Stimulated activated memory B cell treated with anti-CD40 and anti-IgM and Interleukin-4, amounts not matched to agents 10 μg/mL and 1 μg/mL and 100 μg/mL, for 72 hours (primary cell): Measurements from ENCODE around the gene YWHAE.
"Not testable (repeated sequence)": the region's sequence is repeated elsewhere in the genome, so short reads cannot be mapped to it uniquely, and the experiment has no call there.

Experiments used
- ATAC-seq: fragments of 150-1000 bp; cut with Tn5 transposase; 2 replicates; pipeline ENCODE4 v1.10.0; 2021
- H3K27ac Mint-ChIP-seq: one replicate; pipeline ENCODE4 v1.8.0; 2022; ENCODE audit warnings: mild to moderate bottlenecking, mixed read lengths
- H3K27me3 Mint-ChIP-seq: one replicate; pipeline ENCODE4 v1.8.0; 2022; ENCODE audit warnings: mixed read lengths
- H3K36me3 Mint-ChIP-seq: one replicate; pipeline ENCODE4 v1.8.0; 2022; ENCODE audit warnings: mixed read lengths
- H3K4me1 Mint-ChIP-seq: one replicate; pipeline ENCODE4 v1.8.0; 2022; ENCODE audit warnings: mixed read lengths
- H3K4me3 Mint-ChIP-seq: one replicate; pipeline ENCODE4 v1.8.0; 2022; ENCODE audit warnings: mild to moderate bottlenecking, moderate library complexity, mixed read lengths
- H3K9me3 Mint-ChIP-seq: one replicate; pipeline ENCODE4 v1.8.0; 2022; ENCODE audit warnings: mixed read lengths

YWHAE gene

DNA sequence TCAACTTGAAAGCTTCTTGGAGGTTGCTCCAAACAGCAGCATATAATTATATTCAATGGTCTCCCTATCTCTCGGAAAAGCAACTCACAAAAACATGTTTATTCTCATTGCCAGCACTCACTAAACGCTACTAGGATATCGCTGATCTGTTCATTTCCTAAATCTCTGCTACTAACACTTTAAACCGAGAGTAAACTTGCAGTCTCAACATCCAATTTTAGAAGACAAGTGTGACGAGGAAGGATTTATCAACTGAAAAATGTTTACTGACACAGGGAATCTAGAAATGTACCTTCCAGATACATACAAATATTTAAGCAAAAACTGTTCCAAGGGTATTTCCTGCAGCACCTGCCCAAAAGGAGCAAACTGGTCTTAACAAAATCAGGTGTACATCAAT is 56.5 kb downstream of the YWHAE start:
- Mint-ChIP-seq H3K9me3 (no peaks in the 10 kb centered on the region), H3K4me1 (peaks cover 50% of the 10 kb centered on the region), H3K4me3 (no peak overlapping the region), H3K27ac (peak overlapping the region; percentile 55), H3K36me3 (peaks cover 34% of the 10 kb centered on the region), H3K27me3 (no peaks in the 10 kb centered on the region)
- no peak for ATAC-seq

DNA sequence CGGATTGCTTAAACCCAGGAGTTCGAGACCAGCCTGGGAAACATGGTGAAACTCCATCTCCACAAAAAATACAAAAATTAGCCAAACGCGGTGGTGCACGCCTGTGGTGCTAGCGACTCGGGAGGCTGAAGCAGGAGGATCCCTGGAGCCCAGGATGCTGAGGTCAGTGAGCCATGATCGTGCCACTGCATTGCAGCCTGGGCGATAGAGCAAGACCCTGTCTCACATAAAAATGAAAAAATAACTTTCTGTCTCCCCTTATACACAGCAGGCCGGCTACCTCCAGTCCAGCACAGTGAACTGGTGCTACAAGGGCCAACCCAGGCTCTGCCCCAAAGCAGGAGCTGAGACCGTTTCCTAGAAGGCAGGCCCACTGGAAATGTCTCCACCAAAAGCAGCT is 59.7 kb downstream of the YWHAE start:
- no peaks in the 10 kb centered on the region for H3K27me3 Mint-ChIP-seq
- ATAC-seq: no peak
- H3K4me1 Mint-ChIP-seq: peaks cover 30% of the 10 kb centered on the region
- no peaks in the 10 kb centered on the region for H3K9me3 Mint-ChIP-seq
- H3K27ac Mint-ChIP-seq: peak overlapping the region; percentile 53
- H3K36me3 Mint-ChIP-seq: peaks cover 19% of the 10 kb centered on the region
- no peak overlapping the region for H3K4me3 Mint-ChIP-seq

DNA sequence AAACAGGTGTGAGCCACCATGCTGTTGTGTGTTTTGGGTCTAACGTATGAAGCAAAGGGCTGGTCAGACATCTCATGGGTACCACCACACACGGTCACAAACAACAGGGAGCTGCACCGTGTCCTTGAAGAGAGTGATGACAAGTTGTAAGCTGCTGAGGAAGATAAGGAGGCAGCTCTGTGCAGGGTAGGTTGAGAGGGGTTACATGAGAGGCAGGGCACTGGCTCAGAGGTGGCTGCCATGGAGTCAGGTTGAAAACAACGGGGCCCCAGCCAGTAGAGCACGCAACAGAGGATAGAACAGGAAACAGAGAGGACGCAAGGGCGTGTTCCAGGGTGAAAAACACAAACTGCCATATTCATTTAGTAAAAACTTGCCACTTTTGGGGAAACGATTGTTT is 68.3 kb downstream of the YWHAE start:
- Mint-ChIP-seq H3K27me3 (peaks cover 7% of the 10 kb centered on the region), H3K9me3 (no peaks in the 10 kb centered on the region), H3K4me3 (no peak overlapping the region), H3K36me3 (no peaks in the 10 kb centered on the region), H3K4me1 (peaks cover 20% of the 10 kb centered on the region), H3K27ac (no peak overlapping the region)
- no peak for ATAC-seq

DNA sequence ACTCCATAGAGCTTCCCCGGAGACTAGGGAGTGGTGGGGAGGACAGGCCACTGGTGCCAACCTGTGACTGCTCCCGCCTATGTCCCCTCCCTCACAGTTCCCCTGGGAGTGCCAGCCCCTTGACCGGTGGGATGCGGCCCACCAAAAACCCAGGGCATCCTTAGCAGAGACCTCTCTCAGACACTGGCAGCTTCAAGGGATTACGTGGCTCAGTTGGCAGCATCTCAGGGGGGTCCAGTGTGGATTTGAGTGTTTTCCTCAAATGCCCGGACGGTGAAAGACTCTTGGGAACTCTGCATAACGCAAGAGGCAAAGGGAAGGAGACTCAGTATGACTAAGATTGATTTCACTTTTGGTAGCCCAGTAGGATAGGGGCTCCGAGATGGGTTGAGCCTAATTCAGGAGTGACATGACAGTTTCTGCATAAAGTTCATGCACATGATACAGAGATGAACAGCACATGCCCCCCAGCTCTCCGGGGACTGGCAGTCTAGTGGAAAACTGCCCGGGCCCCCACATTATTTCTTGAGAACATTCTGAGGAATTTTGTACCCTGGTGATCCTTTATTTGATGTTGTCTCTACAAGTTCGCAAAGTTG is 70.2 kb downstream of the YWHAE start:
- H3K9me3 Mint-ChIP-seq: no peaks in the 10 kb centered on the region
- ATAC-seq: no peak
- no peak overlapping the region for H3K27ac Mint-ChIP-seq
- H3K4me1 Mint-ChIP-seq: peaks cover 14% of the 10 kb centered on the region
- H3K36me3 Mint-ChIP-seq: no peaks in the 10 kb centered on the region
- peaks cover 7% of the 10 kb centered on the region for H3K27me3 Mint-ChIP-seq
- no peak overlapping the region for H3K4me3 Mint-ChIP-seq

- H3K9me3 Mint-ChIP-seq: no peaks in the 10 kb centered on the region
- no peak overlapping the region for H3K27ac Mint-ChIP-seq
- peaks cover 14% of the 10 kb centered on the region for H3K4me1 Mint-ChIP-seq
- H3K4me3 Mint-ChIP-seq: no peak overlapping the region
- H3K27me3 Mint-ChIP-seq: peaks cover 7% of the 10 kb centered on the region
- ATAC-seq: no peak
- H3K36me3 Mint-ChIP-seq: no peaks in the 10 kb centered on the region
Measured at GRCh38 chr17:1328437-1328836, 71.6 kb downstream of the YWHAE start.

DNA sequence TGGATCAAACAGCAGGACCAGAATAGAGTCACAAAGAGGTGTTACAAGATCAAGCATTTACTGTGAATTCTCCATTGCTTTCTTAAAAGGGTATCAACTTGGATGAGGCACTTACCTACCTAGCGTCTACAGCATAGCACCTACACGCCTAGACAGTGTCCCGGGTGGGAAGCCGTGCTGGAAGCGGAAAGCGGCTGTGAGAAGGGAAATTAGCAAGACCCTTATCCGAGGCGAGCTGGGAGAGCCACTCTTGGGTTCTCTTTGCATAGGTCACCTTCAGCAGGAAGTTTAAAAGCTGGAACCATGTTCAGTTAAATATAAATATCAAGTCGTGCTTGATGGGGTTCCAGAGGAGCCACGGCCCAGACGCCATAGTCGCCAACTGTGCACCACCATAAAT is 74.3 kb downstream of the YWHAE start:
- Mint-ChIP-seq H3K27ac (no peak overlapping the region), H3K27me3 (peaks cover 7% of the 10 kb centered on the region), H3K4me1 (no peaks in the 10 kb centered on the region), H3K4me3 (no peak overlapping the region), H3K9me3 (no peaks in the 10 kb centered on the region), H3K36me3 (no peaks in the 10 kb centered on the region)
- ATAC-seq: no peak

DNA sequence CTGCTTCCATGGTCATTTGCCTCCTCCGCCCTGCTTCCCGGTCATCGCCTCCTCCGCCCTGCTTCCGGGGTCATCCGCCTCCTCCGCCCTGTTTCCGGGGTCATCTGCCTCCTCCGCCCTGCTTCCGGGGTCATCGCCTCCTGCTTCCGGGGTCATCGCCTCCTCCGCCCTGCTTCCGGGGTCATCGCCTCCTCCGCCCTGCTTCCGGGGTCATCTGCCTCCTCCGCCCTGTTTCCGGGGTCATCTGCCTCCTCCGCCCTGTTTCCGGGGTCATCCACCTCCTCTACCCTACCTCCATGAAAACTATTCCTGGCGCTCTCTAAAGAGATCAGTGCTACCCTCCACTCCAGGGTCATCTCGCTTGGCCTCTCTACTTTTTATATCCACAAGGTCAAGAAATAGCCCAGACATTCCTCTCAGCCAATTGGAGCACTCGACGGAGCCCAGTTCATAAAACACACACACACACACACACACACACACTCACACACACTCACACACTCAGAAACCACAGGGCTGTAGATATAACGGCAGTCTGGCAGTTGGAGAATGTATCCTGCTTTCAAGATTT is 75.7 kb downstream of the YWHAE start:
- H3K9me3 Mint-ChIP-seq: no peaks in the 10 kb centered on the region
- H3K27me3 Mint-ChIP-seq: peaks cover 10% of the 10 kb centered on the region
- H3K27ac Mint-ChIP-seq: no peak overlapping the region
- no peaks in the 10 kb centered on the region for H3K36me3 Mint-ChIP-seq
- no peaks in the 10 kb centered on the region for H3K4me1 Mint-ChIP-seq
- no peak for ATAC-seq
- no peak overlapping the region for H3K4me3 Mint-ChIP-seq

GRCh38 chr17:1323336-1323735 is 76.7 kb downstream of the YWHAE start:
- Mint-ChIP-seq H3K4me1 (no peaks in the 10 kb centered on the region), H3K27ac (no peak overlapping the region), H3K36me3 (no peaks in the 10 kb centered on the region), H3K27me3 (peaks cover 15% of the 10 kb centered on the region), H3K4me3 (no peak overlapping the region), H3K9me3 (no peaks in the 10 kb centered on the region)
- ATAC-seq: no peak

GRCh38 chr17:1322480-1322879 is 77.5 kb downstream of the YWHAE start:
- no peak overlapping the region for H3K27ac Mint-ChIP-seq
- no peak for ATAC-seq
- H3K4me1 Mint-ChIP-seq: no peaks in the 10 kb centered on the region

GRCh38 chr17:1322014-1322428 is 78.0 kb downstream of the YWHAE start:
- ATAC-seq: no peak
- Mint-ChIP-seq H3K27ac (no peak overlapping the region), H3K9me3 (no peaks in the 10 kb centered on the region), H3K4me1 (no peaks in the 10 kb centered on the region), H3K36me3 (no peaks in the 10 kb centered on the region), H3K27me3 (peaks cover 9% of the 10 kb centered on the region), H3K4me3 (no peak overlapping the region)

More at GRCh38 chr17:1322480-1322879, 77.5 kb downstream of the YWHAE start:
- H3K9me3 Mint-ChIP-seq: no peaks in the 10 kb centered on the region
- H3K36me3 Mint-ChIP-seq: no peaks in the 10 kb centered on the region
- H3K27me3 Mint-ChIP-seq: peaks cover 9% of the 10 kb centered on the region
- H3K4me3 Mint-ChIP-seq: no peak overlapping the region

- no peak for ATAC-seq
- no peaks in the 10 kb centered on the region for H3K9me3 Mint-ChIP-seq
- H3K36me3 Mint-ChIP-seq: no peaks in the 10 kb centered on the region
- H3K4me3 Mint-ChIP-seq: no peak overlapping the region
- peaks cover 35% of the 10 kb centered on the region for H3K27me3 Mint-ChIP-seq
- H3K4me1 Mint-ChIP-seq: no peaks in the 10 kb centered on the region
- H3K27ac Mint-ChIP-seq: no peak overlapping the region
Measured at GRCh38 chr17:1315891-1316403, 84.1 kb downstream of the YWHAE start.

DNA sequence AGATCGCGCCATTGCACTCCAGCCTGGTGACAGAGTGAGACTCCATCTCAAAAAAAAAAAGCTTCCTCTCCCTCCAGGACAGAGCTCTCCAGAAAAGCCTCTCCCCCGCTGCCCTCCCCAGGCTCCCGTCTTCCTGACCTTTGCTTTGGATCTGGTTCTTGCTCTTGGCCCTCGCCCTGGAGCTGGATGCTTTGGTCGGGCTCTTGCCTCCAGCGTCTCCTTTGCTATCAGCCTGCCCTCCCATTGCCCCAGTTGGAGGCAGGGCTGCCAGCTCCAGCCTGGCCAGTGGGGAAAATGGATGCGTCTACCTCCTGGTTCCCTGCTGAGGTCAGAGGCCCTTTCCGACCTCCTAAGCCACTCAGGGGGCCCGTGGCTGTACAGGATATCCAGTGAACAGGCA is 84.6 kb downstream of the YWHAE start:
- H3K27ac Mint-ChIP-seq: no peak overlapping the region
- no peaks in the 10 kb centered on the region for H3K9me3 Mint-ChIP-seq
- no peak for ATAC-seq
- H3K4me3 Mint-ChIP-seq: no peak overlapping the region
- H3K4me1 Mint-ChIP-seq: no peaks in the 10 kb centered on the region
- no peaks in the 10 kb centered on the region for H3K36me3 Mint-ChIP-seq
- H3K27me3 Mint-ChIP-seq: peaks cover 35% of the 10 kb centered on the region

GRCh38 chr17:1313270-1314005 is 86.6 kb downstream of the YWHAE start:
- Mint-ChIP-seq H3K9me3 (no peaks in the 10 kb centered on the region), H3K36me3 (no peaks in the 10 kb centered on the region), H3K4me1 (no peaks in the 10 kb centered on the region), H3K4me3 (no peak overlapping the region), H3K27me3 (peaks cover 25% of the 10 kb centered on the region), H3K27ac (no peak overlapping the region)
- ATAC-seq: no peak

DNA sequence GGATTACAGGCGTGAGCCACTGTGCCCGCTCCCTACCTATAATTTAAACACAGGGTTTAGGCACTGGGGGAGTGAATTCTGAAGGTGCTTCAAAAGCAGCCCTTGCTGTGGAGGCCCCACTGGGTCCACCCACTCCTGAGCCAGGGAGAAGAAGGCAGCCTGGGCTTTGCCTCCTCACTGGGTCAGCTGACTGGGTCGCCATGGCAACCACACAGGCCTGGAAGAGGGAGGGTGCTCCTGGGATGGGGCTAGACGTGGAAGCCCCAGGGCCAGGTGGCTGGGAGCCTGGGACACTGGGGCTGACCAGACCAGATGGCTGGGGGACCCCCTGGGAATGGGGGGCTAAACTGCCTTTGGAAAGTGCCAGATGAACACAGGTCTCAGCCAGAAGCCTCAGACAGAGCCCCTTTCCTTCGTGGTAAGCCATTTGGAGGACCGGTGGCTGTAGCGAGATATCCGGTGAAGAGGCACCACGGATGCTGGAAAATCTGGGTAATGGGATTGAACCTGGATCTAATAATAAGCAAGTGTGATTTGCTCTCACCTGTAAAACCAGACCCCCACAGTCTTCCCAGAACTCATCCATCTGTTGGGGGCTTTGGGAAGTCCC is 87.7 kb downstream of the YWHAE start:
- Mint-ChIP-seq H3K27ac (no peak overlapping the region), H3K9me3 (no peaks in the 10 kb centered on the region), H3K36me3 (no peaks in the 10 kb centered on the region), H3K4me1 (no peaks in the 10 kb centered on the region), H3K4me3 (no peak overlapping the region), H3K27me3 (peaks cover 25% of the 10 kb centered on the region)
- no peak for ATAC-seq

DNA sequence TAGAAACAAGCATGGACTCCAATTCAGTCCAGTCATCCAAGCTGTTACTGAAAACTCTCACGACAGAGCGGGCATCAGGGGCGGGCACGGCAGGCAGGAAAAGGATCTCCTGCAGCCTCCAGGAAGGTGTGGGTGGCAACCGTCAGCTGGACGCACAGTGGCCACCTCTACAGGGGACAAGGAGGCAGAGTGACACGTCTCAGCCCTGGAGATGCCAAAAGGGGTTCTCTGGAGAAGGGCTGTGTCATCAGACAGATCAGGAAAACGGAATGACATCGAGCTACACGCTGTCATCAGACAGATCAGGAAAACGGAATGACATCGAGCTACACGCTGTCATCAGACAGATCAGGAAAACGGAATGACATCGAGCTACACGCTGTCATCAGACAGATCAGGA is 92.2 kb downstream of the YWHAE start:
- H3K4me3 Mint-ChIP-seq, H3K27ac Mint-ChIP-seq, H3K36me3 Mint-ChIP-seq, H3K9me3 Mint-ChIP-seq, H3K4me1 Mint-ChIP-seq, ATAC-seq: not testable (repeated sequence)
- peaks cover 18% of the 10 kb centered on the region for H3K27me3 Mint-ChIP-seq
